HG02938 (cell line): ENCODE data around the gene POC1A.
"Not testable (repeated sequence)": the region's sequence is repeated elsewhere in the genome, so short reads cannot be mapped to it uniquely, and the experiment has no call there.

Experiments
- ATAC-seq: cut with Tn5 transposase; IDR thresholded peaks from one replicate; pipeline ENCODE4 v1.9.1; 2021; ENCODE audit warnings: mild to moderate bottlenecking, moderate library complexity; ENCODE audit not compliant: unreplicated experiment

Gene POC1A

DNA sequence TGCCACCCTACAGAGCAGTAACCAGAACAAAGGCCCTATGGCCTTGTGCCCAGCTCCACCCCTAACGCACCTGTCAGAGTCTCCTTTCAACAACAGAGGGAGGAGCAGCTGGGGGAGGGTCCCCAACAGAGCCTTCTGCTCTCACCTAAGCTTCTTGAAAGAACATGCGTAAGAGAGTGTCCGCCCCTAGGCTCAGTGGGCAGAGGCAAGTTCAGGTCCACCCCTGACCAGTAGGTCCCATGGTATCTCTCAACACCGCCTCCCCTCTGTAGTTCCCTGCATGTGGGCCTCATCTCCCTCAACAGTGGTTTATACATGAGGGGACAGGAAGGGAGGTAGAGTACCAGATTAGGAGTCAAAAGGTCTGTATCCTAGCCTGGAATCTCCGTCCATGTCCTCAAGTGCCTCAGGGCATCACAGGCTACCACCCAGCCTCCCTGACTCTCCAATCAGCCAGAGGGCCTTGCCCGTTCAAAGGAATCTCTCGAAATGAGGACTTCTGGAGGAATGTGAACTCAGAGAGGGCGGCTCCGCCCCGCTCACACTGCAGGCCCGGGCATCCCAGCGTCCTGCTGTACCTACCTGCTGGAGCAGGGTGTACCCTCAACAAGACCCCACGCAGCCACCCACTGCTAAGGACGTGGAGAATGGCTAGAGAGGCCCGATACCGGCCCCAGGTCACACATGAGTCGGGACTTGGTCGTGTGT lies 680 bp downstream of the POC1A start:
- ATAC-seq: no peak

- not testable (repeated sequence) for ATAC-seq
Measured at GRCh38 chr3:52151991-52152390, 2.2 kb downstream of the POC1A start.

GRCh38 chr3:52150860-52151259 lies 3.4 kb downstream of the POC1A start:
- no peak for ATAC-seq

DNA sequence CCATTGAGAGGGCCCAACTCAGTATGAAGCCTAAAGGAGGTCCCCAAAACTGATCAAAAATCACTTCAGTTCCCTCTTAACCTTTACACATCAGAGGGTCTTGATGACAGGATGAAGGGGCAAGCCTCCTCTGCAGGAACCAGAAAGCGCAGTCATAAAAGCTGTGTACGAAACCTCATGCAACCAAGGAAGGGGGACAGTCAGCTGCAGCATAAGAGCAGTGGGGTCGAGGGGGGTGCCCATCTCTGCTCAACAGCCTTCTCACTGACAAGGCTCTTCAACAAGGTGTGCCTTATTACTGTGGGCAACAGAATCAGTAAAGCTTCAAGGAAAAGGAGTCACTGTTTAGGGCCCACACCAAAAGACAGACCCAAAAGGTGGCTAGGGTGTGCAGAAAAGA lies 3.9 kb downstream of the POC1A start:
- ATAC-seq: no peak

GRCh38 chr3:52149726-52150125 lies 4.5 kb downstream of the POC1A start:
- no peak for ATAC-seq

DNA sequence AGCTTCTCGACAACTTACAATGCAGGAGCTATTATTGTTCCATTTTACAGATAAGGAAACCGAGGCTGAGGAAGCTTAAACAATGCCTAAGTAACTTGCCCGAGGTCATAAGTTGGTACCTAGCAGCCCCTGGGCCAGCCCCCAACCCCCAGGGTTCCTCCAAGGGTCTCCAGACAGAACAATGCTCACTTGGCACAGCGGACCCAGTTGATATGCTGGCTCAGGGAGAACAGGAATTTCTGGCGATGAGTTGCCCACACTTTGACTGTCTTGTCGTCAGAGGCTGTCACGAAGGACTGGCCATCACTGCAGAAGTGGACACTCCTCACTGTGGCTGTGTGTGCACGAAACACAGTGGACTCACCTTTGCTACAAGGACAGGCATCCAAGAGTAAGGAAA lies 5.2 kb downstream of the POC1A start:
- ATAC-seq: no peak

GRCh38 chr3:52147804-52148203 lies 6.4 kb downstream of the POC1A start:
- no peak for ATAC-seq

- no peak for ATAC-seq
Measured at GRCh38 chr3:52146811-52147210, 7.4 kb downstream of the POC1A start.

DNA sequence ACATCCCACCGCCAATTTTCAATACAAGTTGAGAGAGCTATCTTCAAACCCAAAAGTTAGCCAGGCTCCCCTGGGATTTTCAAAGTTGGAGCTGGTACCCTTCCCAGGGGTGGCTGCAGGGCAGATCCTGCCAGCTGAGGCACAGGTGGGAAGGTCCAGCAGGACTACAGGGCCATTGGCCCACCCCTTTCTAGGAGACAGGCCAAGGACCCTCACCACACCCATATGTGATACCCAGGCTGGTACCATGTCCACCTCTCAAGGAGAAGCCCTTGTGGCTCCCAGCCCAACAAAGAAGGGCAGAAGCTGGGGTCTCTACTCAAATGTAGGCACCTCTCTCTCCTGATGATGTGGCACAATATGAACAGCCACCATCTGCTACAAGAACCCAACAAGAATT lies 8.0 kb downstream of the POC1A start:
- no peak for ATAC-seq

GRCh38 chr3:52145736-52146110 lies 8.5 kb downstream of the POC1A start:
- ATAC-seq: no peak

GRCh38 chr3:52144796-52145735 lies 9.2 kb downstream of the POC1A start:
- ATAC-seq: no peak

- ATAC-seq: no peak
Measured at GRCh38 chr3:52144034-52144795, 10.0 kb downstream of the POC1A start.

DNA sequence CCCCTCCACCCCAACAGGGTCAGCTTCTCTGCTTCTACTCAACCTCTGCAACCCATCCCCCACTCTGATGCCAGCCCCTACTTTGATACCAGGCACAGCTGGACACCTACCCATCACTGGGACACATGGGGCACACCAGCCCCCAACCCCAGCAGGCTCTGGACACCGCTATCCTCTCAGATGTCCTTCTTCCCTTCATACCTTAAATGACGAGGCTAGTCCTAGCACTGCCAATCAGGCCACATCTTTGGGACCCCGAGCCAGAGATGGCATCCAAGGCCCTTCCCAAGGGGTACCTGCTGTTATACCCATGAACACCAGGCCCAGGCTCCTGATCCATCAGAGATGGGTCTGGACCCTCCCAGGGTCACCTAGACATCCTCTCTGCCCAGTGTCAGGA lies 10.6 kb downstream of the POC1A start:
- ATAC-seq: no peak

GRCh38 chr3:52143156-52143555 lies 11.1 kb downstream of the POC1A start:
- ATAC-seq: no peak

- ATAC-seq: no peak
Measured at GRCh38 chr3:52141751-52142150, 12.5 kb downstream of the POC1A start.

GRCh38 chr3:52140769-52141168 lies 13.5 kb downstream of the POC1A start:
- no peak for ATAC-seq

- ATAC-seq: no peak
Measured at GRCh38 chr3:52140000-52140399, 14.2 kb downstream of the POC1A start.

- no peak for ATAC-seq
Measured at GRCh38 chr3:52137311-52137710, 16.9 kb downstream of the POC1A start.

GRCh38 chr3:52136513-52136912 lies 17.7 kb downstream of the POC1A start:
- no peak for ATAC-seq

DNA sequence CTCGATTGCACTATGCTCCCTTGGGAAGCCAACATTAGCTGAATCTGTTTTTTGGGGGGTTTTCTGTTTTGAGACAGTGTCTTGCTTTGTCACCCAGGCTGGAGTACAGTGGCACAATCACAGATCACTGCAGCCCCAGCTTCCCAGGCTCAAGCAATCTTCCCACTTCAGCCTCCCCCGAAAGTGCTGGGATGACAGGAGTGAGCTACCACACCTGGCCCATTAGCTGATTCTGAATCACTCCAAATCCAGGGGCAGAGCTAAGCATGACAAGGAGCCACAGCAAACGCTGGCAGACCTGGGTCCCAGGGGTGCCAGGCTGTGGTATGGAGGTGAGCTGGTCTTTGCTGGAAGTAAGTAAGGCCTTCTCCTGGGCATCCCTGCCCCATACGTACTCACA lies 18.9 kb downstream of the POC1A start:
- ATAC-seq: no peak

GRCh38 chr3:52134761-52135160 lies 19.5 kb downstream of the POC1A start:
- ATAC-seq: no peak
